Liver (tissue), 3 donors: Measurements from ENCODE around the gene WSCD2.

Source experiments
- CTCF ChIP-seq: fragments of 150-350 bp; IDR thresholded peaks from 2 replicates; pipeline ENCODE4 v1.5.1; 2017; ENCODE audit warnings: improper control_type of control experiment, low read depth, low read length; ENCODE audit not compliant: missing input control
- EGR1 ChIP-seq, 2 donors: IDR thresholded peaks; 2 replicates each; pipeline ENCODE4 v1.6.1; 2016 to 2018; ENCODE audit warnings: antibody characterized with exemption in 2 of 2, low read depth in 2 of 2
- GABPA ChIP-seq, 2 donors: IDR thresholded peaks in 1 of 2; conservative IDR thresholded peaks in 1 of 2; 2 replicates each; pipeline ENCODE4 v1.6.1; 2016; ENCODE audit warnings: antibody characterized with exemption in 2 of 2, mild to moderate bottlenecking in 1 of 2, moderate library complexity in 1 of 2
- RAD21 ChIP-seq, 2 donors: IDR thresholded peaks; 2 replicates each; pipeline ENCODE4 v1.6.1; 2016; ENCODE audit warnings: antibody characterized with exemption in 2 of 2, mild to moderate bottlenecking in 2 of 2
- RXRA ChIP-seq, 2 donors: IDR thresholded peaks; 2 replicates each; pipeline ENCODE4 v1.6.1; 2017 to 2018; ENCODE audit warnings: antibody characterized with exemption in 2 of 2, mild to moderate bottlenecking in 1 of 2
- SP1 ChIP-seq: IDR thresholded peaks from 2 replicates; pipeline ENCODE4 v1.6.1; 2018; ENCODE audit warnings: antibody characterized with exemption, mild to moderate bottlenecking
- TAF1 ChIP-seq: conservative IDR thresholded peaks from 2 replicates; pipeline ENCODE4 v1.6.1; 2016; ENCODE audit warnings: antibody characterized with exemption, mild to moderate bottlenecking
- YY1 ChIP-seq: IDR thresholded peaks from 2 replicates; pipeline ENCODE4 v1.6.1; 2016; ENCODE audit warnings: antibody characterized with exemption, mild to moderate bottlenecking
- TF ChIP-seq, protein P1 (sequence below): IDR thresholded peaks from 2 replicates; pipeline ENCODE4 v1.6.1; 2016; ENCODE audit warnings: antibody characterized with exemption
- TF ChIP-seq, protein P2 (sequence below): IDR thresholded peaks from 2 replicates; pipeline ENCODE4 v1.6.1; 2016; ENCODE audit warnings: antibody characterized with exemption
- TF ChIP-seq, protein P3 (sequence below): IDR thresholded peaks from 2 replicates; pipeline ENCODE4 v1.6.1; 2016; ENCODE audit warnings: antibody characterized with exemption, mild to moderate bottlenecking
- TF ChIP-seq, protein P4 (sequence below): IDR thresholded peaks from 2 replicates; pipeline ENCODE4 v1.6.1; 2016; ENCODE audit warnings: antibody characterized with exemption
- donor health status: healthy.
- donor health status: healthy.

GRCh38 chr12:108079721-108080120 lies 49.4 kb upstream of the WSCD2 start:
- TF ChIP-seq CTCF (no peak), RXRA (IDR thresholded peaks at IDR 0.05) (no peak), RAD21 (IDR thresholded peaks at IDR 0.05) (no peak), SP1 (no peak), EGR1 (IDR thresholded peaks at IDR 0.05; ENCODE audit: low read depth in 2 of 2) (no peak), YY1 (no peak), GABPA (IDR thresholded peaks at IDR 0.05 in 1 of 2, conservative IDR thresholded peaks at IDR 0.05 in 1 of 2) (no peak), TAF1 (no peak)
- TF ChIP-seq, protein P1, sequence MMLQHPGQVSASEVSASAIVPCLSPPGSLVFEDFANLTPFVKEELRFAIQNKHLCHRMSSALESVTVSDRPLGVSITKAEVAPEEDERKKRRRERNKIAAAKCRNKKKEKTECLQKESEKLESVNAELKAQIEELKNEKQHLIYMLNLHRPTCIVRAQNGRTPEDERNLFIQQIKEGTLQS = no peak
- TF ChIP-seq, protein P2, sequence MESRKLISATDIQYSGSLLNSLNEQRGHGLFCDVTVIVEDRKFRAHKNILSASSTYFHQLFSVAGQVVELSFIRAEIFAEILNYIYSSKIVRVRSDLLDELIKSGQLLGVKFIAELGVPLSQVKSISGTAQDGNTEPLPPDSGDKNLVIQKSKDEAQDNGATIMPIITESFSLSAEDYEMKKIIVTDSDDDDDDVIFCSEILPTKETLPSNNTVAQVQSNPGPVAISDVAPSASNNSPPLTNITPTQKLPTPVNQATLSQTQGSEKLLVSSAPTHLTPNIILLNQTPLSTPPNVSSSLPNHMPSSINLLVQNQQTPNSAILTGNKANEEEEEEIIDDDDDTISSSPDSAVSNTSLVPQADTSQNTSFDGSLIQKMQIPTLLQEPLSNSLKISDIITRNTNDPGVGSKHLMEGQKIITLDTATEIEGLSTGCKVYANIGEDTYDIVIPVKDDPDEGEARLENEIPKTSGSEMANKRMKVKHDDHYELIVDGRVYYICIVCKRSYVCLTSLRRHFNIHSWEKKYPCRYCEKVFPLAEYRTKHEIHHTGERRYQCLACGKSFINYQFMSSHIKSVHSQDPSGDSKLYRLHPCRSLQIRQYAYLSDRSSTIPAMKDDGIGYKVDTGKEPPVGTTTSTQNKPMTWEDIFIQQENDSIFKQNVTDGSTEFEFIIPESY = no peak
- TF ChIP-seq, protein P3, sequence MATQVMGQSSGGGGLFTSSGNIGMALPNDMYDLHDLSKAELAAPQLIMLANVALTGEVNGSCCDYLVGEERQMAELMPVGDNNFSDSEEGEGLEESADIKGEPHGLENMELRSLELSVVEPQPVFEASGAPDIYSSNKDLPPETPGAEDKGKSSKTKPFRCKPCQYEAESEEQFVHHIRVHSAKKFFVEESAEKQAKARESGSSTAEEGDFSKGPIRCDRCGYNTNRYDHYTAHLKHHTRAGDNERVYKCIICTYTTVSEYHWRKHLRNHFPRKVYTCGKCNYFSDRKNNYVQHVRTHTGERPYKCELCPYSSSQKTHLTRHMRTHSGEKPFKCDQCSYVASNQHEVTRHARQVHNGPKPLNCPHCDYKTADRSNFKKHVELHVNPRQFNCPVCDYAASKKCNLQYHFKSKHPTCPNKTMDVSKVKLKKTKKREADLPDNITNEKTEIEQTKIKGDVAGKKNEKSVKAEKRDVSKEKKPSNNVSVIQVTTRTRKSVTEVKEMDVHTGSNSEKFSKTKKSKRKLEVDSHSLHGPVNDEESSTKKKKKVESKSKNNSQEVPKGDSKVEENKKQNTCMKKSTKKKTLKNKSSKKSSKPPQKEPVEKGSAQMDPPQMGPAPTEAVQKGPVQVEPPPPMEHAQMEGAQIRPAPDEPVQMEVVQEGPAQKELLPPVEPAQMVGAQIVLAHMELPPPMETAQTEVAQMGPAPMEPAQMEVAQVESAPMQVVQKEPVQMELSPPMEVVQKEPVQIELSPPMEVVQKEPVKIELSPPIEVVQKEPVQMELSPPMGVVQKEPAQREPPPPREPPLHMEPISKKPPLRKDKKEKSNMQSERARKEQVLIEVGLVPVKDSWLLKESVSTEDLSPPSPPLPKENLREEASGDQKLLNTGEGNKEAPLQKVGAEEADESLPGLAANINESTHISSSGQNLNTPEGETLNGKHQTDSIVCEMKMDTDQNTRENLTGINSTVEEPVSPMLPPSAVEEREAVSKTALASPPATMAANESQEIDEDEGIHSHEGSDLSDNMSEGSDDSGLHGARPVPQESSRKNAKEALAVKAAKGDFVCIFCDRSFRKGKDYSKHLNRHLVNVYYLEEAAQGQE = no peak
- TF ChIP-seq, protein P4, sequence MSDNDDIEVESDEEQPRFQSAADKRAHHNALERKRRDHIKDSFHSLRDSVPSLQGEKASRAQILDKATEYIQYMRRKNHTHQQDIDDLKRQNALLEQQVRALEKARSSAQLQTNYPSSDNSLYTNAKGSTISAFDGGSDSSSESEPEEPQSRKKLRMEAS = no peak
